ENCODE data around the gene NMNAT2. TPM values are rescaled to one million over a fixed set of nuclear protein-coding genes. Genes with fewer than 3 reads are reported as not detected.
"Not testable (repeated sequence)": the region's sequence is repeated elsewhere in the genome, so short reads cannot be mapped to it uniquely, and the experiment has no call there.

The NMNAT2 gene
- total RNA-seq, result 34.2 TPM

- peak in 1 of 2 donors; percentile 47 for DNase-seq (ENCODE audit: low spot score in 2 of 2)
- no peak for FAIRE-seq
Observed at GRCh38 chr1:183417772-183418491, at the start of gene NMNAT2. NMNAT2 (minus strand) TSS chr1:183418380; CDS start chr1:183418267, 113 bp downstream.

GRCh38 chr1:183467687-183468086 is 49.5 kb upstream of the NMNAT2 start:
- FAIRE-seq (no peak), DNase-seq (ENCODE audit: low spot score in 2 of 2) (no peak)

GRCh38 chr1:183466781-183467180 is 48.6 kb upstream of the NMNAT2 start:
- FAIRE-seq (no peak), DNase-seq (ENCODE audit: low spot score in 2 of 2) (no peak)

GRCh38 chr1:183463566-183463965 is 45.4 kb upstream of the NMNAT2 start:
- FAIRE-seq, result no peak
- DNase-seq (ENCODE audit: low spot score in 2 of 2), result no peak

GRCh38 chr1:183461350-183461749 is 43.2 kb upstream of the NMNAT2 start:
- no peak for DNase-seq (ENCODE audit: low spot score in 2 of 2)
- FAIRE-seq, result no peak

- DNase-seq (ENCODE audit: low spot score in 2 of 2) (no peak), FAIRE-seq (no peak)
Observed at GRCh38 chr1:183460596-183460995, 42.4 kb upstream of the NMNAT2 start.

- FAIRE-seq (no peak), DNase-seq (ENCODE audit: low spot score in 2 of 2) (no peak)
Observed at GRCh38 chr1:183457449-183457848, 39.3 kb upstream of the NMNAT2 start.

- peak; percentile 28 for FAIRE-seq
- no peak for DNase-seq (ENCODE audit: low spot score in 2 of 2)
Observed at GRCh38 chr1:183456826-183457225, 38.6 kb upstream of the NMNAT2 start.

GRCh38 chr1:183454377-183454776 is 36.2 kb upstream of the NMNAT2 start:
- DNase-seq (ENCODE audit: low spot score in 2 of 2) (no peak), FAIRE-seq (no peak)

GRCh38 chr1:183450093-183450492 is 31.9 kb upstream of the NMNAT2 start:
- peak; percentile 48 for FAIRE-seq

GRCh38 chr1:183449223-183449770 is 31.1 kb upstream of the NMNAT2 start:
- DNase-seq (ENCODE audit: low spot score in 2 of 2) (no peak), FAIRE-seq (no peak)

More at GRCh38 chr1:183450093-183450492, 31.9 kb upstream of the NMNAT2 start:
- DNase-seq (ENCODE audit: low spot score in 2 of 2), result no peak

- FAIRE-seq (no peak), DNase-seq (ENCODE audit: low spot score in 2 of 2) (no peak)
Observed at GRCh38 chr1:183444243-183444642, 26.1 kb upstream of the NMNAT2 start.

- FAIRE-seq (no peak), DNase-seq (ENCODE audit: low spot score in 2 of 2) (no peak)
Observed at GRCh38 chr1:183443466-183443865, 25.3 kb upstream of the NMNAT2 start.

- peak in 1 of 2 donors; percentile 10 for DNase-seq (ENCODE audit: low spot score in 2 of 2)
- FAIRE-seq, result no peak
Observed at GRCh38 chr1:183443011-183443410, 24.8 kb upstream of the NMNAT2 start.

GRCh38 chr1:183438060-183438459 is 19.9 kb upstream of the NMNAT2 start:
- FAIRE-seq, result no peak
- DNase-seq (ENCODE audit: low spot score in 2 of 2), result no peak

GRCh38 chr1:183435497-183435896 is 17.3 kb upstream of the NMNAT2 start:
- DNase-seq (ENCODE audit: low spot score in 2 of 2) (no peak), FAIRE-seq (no peak)

- no peak for FAIRE-seq
- DNase-seq (ENCODE audit: low spot score in 2 of 2), result no peak
Observed at GRCh38 chr1:183433703-183434102, 15.5 kb upstream of the NMNAT2 start.

GRCh38 chr1:183432548-183432875 is 14.3 kb upstream of the NMNAT2 start:
- FAIRE-seq (no peak), DNase-seq (ENCODE audit: low spot score in 2 of 2) (no peak)

- DNase-seq (ENCODE audit: low spot score in 2 of 2), result no peak
- no peak for FAIRE-seq
Observed at GRCh38 chr1:183431840-183432547, 13.8 kb upstream of the NMNAT2 start.

GRCh38 chr1:183427591-183427990 is 9.4 kb upstream of the NMNAT2 start:
- not testable (repeated sequence) for DNase-seq (ENCODE audit: low spot score in 2 of 2); FAIRE-seq

GRCh38 chr1:183424691-183425090 is 6.5 kb upstream of the NMNAT2 start:
- DNase-seq (ENCODE audit: low spot score in 2 of 2) (no peak), FAIRE-seq (no peak)

- no peak for DNase-seq (ENCODE audit: low spot score in 2 of 2)
- no peak for FAIRE-seq
Observed at GRCh38 chr1:183423541-183423940, 5.4 kb upstream of the NMNAT2 start.

Data from frontal cortex (tissue), 4 donors.